COLO668 (cell line): Measurements from ENCODE around the gene TRIM14.
A peak's percentile ranks its signal among the peaks of the same experiment; 100 is the strongest.
"Not testable (repeated sequence)": the region's sequence is repeated elsewhere in the genome, so short reads cannot be mapped to it uniquely, and the experiment has no call there.

Experiments used
- DNase-seq: peaks from one replicate; lab custom pipeline; 2025; ENCODE audit not compliant: unreplicated experiment; lab: John Stamatoyannopoulos, UW

Gene TRIM14

GRCh38 chr9:98108531-98109031 is 10.4 kb downstream of the TRIM14 start:
- no peak for DNase-seq

- no peak for DNase-seq
Measured at GRCh38 chr9:98107926-98108325, 11.1 kb downstream of the TRIM14 start.

GRCh38 chr9:98105006-98105405 is 14.0 kb downstream of the TRIM14 start:
- no peak for DNase-seq

- no peak for DNase-seq
Measured at GRCh38 chr9:98104445-98104881, 14.6 kb downstream of the TRIM14 start.

- peak; percentile 33 for DNase-seq
Measured at GRCh38 chr9:98101868-98102273, 17.2 kb downstream of the TRIM14 start.

- DNase-seq, result no peak
Measured at GRCh38 chr9:98101416-98101815, 17.6 kb downstream of the TRIM14 start.

- no peak for DNase-seq
Measured at GRCh38 chr9:98100456-98100855, 18.6 kb downstream of the TRIM14 start.

- DNase-seq, result peak; percentile 47
Measured at GRCh38 chr9:98099898-98100297, 19.1 kb downstream of the TRIM14 start.

- peak; percentile 25 for DNase-seq
Measured at GRCh38 chr9:98099346-98099745, 19.7 kb downstream of the TRIM14 start.

GRCh38 chr9:98097836-98098235 is 21.2 kb downstream of the TRIM14 start:
- peak; percentile 67 for DNase-seq

GRCh38 chr9:98096091-98096490 is 22.9 kb downstream of the TRIM14 start:
- DNase-seq, result no peak

GRCh38 chr9:98095401-98095800 is 23.6 kb downstream of the TRIM14 start:
- no peak for DNase-seq

GRCh38 chr9:98094851-98095250 is 24.2 kb downstream of the TRIM14 start:
- no peak for DNase-seq

GRCh38 chr9:98094316-98094715 is 24.7 kb downstream of the TRIM14 start:
- no peak for DNase-seq

GRCh38 chr9:98092613-98092931 is 26.4 kb downstream of the TRIM14 start:
- DNase-seq, result no peak

- DNase-seq, result no peak
Measured at GRCh38 chr9:98091735-98092612, 27.0 kb downstream of the TRIM14 start.

- not testable (repeated sequence) for DNase-seq
Measured at GRCh38 chr9:98090674-98091073, 28.3 kb downstream of the TRIM14 start.

GRCh38 chr9:98087420-98088354 is 31.3 kb downstream of the TRIM14 start:
- DNase-seq, result peak; percentile 37

GRCh38 chr9:98086461-98086860 is 32.6 kb downstream of the TRIM14 start:
- no peak for DNase-seq

GRCh38 chr9:98085944-98086343 is 33.1 kb downstream of the TRIM14 start:
- DNase-seq, result no peak

GRCh38 chr9:98085058-98085457 is 34.0 kb downstream of the TRIM14 start:
- DNase-seq, result no peak

GRCh38 chr9:98084396-98084795 is 34.6 kb downstream of the TRIM14 start:
- no peak for DNase-seq
